Measurements from ENCODE around the gene TSGA10IP.
"Not testable (repeated sequence)": the region's sequence is repeated elsewhere in the genome, so short reads cannot be mapped to it uniquely, and the experiment has no call there.

The TSGA10IP gene

GRCh38 chr11:65947603-65948125 lies 2.4 kb downstream of the TSGA10IP start:
- DNase-seq = no peak

GRCh38 chr11:65950711-65951110 lies 5.4 kb downstream of the TSGA10IP start:
- not testable (repeated sequence) for DNase-seq

DNA sequence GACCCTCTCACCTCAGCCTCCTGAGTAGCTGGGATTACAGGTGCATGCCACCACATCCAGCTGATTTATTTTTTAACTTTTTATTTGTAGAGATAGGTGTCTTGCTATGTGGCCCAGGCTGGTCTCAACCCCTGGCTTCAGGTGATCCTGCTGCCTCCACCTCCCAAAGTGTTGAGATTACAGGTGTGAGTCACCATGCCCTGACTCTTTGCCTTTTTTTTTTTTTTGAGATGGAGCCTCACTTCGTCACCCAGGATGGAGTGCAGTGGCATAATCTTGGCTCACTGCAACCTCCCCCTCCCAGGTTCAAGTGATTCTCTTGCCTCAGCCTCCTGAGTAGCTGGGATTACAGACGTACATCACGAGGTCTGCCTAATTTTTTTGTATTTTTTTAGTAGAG lies 6.4 kb downstream of the TSGA10IP start:
- DNase-seq = not testable (repeated sequence)

GRCh38 chr11:65952052-65952521 lies 6.8 kb downstream of the TSGA10IP start:
- DNase-seq = no peak

GRCh38 chr11:65953471-65953870 lies 8.2 kb downstream of the TSGA10IP start:
- no peak for DNase-seq

GRCh38 chr11:65954771-65955170 lies 9.5 kb downstream of the TSGA10IP start:
- DNase-seq = no peak

GRCh38 chr11:65958291-65958690 lies 13.0 kb downstream of the TSGA10IP start:
- DNase-seq = no peak

DNA sequence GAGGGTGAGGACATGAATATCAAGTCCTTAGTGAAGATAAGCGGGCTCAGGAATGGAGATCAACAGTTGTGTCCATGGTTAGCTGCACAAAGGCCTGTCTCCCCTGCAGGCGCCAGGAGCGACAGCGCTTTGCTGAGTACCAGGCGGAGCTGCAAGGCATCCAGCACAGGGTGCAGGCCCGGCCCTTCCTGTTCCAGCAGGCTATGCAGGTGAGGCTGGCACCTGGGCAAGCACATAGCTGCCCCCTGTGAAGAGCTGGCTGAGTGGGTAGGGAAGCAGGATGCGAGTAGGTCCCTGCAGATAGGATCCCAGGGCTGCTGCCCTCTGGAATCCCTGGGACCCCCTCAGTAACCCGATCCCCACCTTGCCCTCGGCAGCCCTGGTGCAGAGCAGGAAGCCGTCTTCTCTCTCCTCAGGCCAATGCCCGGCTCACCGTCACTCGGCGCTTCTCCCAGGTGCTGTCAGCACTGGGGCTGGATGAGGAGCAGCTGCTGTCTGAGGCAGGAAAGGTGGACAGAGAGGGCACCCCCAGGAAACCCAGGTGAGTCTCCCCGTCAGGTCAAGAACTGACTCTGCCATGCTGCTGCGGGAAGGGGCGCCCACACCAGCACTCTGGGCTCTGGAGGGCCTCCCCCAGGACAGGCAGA lies 13.6 kb downstream of the TSGA10IP start:
- no peak for DNase-seq

GRCh38 chr11:65960824-65961266 lies 15.6 kb downstream of the TSGA10IP start:
- DNase-seq = no peak

DNA sequence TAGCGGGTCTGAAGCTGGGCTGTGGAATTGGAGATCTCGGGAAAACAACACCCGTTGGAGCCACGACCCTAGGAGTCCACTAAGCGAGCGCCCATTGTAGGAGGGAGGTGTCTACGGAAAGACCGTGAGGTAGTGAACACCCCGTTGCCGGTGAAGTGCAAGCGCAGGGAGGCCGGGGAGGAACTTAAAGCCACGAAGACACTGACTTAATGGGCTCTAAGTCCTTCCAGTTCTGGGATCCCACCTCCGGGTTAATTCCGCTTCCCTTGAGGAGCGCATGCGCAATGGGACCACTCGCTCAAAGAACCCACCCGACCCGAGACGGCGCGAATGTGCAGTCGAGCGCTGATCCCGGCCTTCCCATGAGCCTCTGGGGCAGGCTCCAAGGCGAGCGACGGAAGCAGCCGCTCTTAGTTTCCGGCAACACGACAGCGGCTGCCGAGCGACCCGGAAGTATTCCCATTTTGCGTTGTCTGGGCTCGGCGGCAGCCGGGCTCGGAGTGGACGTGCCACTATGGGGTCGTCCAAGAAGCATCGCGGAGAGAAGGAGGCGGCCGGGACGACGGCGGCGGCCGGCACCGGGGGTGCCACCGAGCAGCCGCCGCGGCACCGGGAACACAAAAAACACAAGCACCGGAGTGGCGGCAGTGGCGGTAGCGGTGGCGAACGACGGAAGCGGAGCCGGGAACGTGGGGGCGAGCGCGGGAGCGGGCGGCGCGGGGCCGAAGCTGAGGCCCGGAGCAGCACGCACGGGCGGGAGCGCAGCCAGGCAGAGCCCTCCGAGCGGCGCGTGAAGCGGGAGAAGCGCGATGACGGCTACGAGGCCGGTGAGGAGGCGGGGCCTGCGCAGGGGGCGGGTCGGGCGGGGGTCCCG lies 16.2 kb downstream of the TSGA10IP start, which contains the start of gene SART1:
TSS of gene SART1 (plus strand) at position 468 of the 874 bp plus-strand sequence. CDS start at position 515, 47 bp downstream.
- DNase-seq = peak; percentile 97

GRCh38 chr11:65962141-65962564 lies 16.9 kb downstream of the TSGA10IP start:
- no peak for DNase-seq

DNA sequence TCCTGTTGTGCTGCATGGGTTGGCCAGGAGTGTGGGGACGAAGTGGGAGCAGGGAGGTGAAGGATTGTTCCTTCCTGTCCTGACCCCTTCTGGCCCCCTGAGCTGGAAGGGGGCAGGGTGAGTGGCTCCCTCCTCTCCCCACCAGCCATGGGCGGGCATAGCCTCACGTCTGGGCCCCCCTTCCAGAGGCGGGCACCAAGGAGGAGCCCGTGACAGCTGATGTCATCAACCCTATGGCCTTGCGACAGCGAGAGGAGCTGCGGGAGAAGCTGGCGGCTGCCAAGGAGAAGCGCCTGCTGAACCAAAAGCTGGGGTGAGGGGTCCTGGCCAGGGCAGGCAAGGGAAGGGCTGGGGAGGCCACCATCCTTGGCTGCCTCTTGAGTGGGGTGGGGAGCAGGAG lies 19.6 kb downstream of the TSGA10IP start:
- DNase-seq = no peak

- no peak for DNase-seq
These were observed 20.9 kb downstream of the TSGA10IP start for GRCh38 chr11:65965986-65966762.

GRCh38 chr11:65967329-65967934 lies 22.2 kb downstream of the TSGA10IP start:
- no peak for DNase-seq

DNA sequence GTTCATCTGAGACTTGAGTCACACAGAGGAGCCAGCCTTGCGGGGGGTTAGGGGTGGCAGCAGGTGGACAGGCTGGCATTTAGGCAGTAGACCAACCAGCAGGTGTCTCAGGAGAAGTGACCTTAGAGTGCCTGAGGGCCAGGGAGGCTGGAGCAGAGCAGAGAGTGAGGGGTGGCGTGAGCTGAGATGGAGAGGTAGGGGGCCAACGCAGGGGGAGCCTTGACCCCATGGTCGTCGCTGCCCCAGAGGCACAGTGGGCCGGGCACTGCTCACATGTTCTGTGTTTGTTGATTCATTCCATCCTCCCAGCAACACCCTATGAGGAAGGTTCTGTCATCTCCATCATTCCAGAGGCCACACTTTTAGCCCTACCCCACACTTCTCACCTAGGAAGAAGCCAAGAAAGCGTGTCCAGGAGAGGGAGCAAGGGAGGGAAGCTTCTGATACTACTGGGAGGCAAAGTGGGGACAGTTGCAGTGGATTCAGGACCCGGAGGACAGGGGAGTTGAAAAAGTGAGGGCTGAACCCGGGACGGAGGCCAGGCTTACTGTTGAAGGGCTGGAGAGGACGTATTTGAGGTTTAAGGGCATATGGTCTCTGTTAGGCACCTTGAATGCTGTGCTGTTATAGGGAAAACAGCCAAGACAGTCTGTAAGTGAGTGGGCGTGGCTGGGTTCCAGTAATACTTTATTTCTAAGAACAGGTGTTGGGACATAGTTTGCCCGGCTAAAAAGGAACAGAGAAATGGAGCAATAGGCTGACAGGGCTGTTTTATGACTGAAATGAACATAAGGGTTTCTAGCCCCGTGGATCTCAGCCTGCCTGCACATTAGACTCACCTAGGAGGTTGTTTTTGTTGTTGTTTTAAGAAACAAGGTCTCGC lies 23.6 kb downstream of the TSGA10IP start:
- no peak for DNase-seq

DNA sequence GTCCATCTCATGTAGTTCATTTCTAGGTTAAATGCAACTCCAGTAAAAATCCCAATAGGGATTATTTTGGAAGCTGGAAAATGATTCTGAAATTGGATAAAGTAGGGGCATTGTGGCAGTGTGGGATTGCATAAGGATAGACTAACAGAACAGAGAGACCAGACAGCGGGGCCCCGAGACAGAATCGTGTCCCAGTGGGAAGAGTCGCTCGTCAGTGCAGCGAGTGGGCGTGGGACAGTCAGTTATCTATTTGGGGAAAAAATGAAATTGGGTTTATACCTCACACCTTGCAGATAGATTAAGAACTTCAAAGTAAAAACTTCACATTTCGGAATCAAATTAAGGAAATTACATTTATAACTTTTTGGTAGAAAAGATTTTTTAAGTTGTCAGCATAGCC lies 26.8 kb downstream of the TSGA10IP start:
- no peak for DNase-seq

GRCh38 chr11:65973439-65974110 lies 28.3 kb downstream of the TSGA10IP start:
- DNase-seq = no peak

DNA sequence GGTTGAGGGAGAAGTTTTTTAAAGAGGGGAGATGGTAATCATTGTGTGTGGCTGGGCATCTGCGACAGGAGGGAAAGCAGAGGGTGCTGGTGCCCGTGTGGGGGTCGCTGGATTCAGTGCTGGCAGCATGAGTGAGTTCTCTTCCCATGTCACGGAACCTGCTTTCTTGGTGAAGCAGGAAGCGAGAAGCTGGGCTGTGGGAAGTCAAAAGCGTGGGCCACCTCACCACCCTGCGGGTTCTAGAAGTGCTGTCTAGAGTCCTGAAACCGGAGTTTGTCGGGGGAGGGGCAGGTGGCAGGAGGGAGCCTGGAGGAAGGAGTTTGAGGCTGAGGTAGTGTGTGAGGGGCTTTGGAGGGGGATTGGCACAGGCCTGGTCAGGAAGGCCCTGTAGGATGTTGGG lies 30.5 kb downstream of the TSGA10IP start:
- no peak for DNase-seq

DNA sequence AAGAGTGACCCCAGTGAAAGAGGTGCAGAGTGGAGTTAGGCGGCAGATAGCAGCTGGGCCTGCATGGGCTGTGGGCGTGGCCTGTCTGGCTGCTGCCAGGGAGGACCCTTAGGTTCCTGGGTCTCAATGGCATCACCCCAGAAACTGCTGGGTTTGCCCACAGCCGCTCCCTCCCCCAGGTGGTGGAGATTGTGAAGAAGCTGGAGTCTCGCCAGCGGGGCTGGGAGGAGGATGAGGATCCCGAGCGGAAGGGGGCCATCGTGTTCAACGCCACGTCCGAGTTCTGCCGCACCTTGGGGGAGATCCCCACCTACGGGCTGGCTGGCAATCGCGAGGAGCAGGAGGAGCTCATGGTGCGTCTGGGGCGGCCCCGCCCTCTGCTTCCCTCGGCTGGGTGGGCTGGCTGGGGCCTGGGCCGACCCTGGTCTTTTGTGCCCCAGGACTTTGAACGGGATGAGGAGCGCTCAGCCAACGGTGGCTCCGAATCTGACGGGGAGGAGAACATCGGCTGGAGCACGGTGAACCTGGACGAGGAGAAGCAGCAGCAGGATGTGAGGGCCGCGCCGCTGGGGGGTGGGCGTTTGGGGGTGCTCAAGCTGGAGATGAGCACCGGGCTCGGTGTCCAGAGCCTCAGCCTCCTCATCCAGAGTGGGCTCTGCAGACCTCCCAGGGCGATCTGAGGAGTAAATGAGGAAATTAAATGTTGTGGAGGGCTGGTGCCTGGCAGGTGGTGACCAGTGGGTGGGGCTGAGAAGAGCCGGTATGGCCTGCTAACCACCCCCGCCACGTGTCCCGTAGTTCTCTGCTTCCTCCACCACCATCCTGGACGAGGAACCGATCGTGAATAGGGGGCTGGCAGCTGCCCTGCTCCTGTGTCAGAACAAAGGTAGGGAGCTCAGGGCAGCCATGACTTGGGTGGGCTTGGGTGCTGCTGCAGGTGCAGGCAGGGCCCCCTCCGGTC lies 31.2 kb downstream of the TSGA10IP start:
- DNase-seq = no peak

All from CD4-positive, alpha-beta T cell treated with Interleukin-12 subunit alpha and Interleukin-12 subunit beta, for 1 hour (primary cell).